GM18517 (cell line): Measurements from ENCODE around the gene CCDC85B.

Experiments used
- ATAC-seq: cut with Tn5 transposase; IDR thresholded peaks from one replicate; pipeline ENCODE4 v1.9.1; 2021; ENCODE audit warnings: mild to moderate bottlenecking, moderate library complexity; ENCODE audit not compliant: unreplicated experiment

The CCDC85B gene

DNA sequence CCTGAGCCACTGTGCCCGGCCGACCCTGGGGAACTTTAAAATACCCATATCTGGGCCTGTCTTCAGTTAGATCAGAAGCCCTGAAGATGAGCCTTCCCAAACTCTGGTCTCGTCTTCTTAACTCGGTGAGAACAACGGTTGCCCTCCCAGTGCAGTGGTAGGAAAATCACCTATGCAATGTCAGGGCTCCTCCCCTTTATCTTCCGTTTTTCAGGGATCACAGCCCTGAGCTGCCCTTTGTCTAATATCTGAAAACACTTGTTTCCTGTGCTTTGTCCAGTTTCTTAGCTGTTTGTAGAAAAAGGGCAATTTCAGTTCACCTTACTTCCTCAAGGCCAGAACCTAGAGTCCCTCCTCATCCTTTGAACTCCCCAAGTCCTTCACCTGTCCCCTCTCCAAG lies 38.2 kb downstream of the CCDC85B start:
- ATAC-seq, result no peak

DNA sequence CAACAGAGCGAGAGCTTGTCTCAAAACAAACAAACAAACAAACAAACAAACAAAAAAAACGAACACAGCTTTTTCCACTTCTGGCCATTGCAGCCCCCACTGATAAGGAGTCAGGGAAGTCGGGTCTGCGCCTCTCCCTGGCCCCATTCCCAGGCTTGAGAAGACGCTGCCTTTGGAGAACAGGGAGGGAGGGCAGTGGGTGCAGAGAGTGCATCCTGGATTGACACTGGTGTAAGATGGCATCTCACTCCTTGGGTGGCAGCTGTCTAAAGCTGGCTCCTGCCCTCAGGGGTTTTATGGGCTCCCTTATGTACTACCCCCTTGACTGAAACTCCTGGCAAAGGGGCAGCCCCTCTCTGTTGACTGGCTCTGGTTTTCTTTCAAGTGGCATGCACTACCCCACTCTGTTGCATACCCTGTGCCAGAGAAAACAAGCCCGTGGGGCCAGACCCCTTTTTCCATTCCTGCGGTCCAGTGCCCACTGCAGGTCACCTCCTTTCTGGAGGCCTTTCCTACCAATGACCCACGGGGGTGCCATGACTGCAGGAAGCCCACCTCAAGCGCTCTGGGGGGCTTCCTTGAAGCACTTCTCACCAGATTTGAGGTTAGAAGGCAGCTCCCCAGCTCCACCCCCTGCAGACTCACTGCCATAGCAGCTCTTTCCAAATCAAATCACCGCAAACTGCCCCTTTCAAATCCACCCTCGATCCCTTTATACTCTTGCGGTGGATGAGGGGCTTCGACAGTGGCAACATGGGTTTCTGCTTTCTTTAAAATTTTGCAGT lies 41.5 kb downstream of the CCDC85B start:
- ATAC-seq, result no peak

GRCh38 chr11:65932558-65932919 lies 42.1 kb downstream of the CCDC85B start:
- ATAC-seq, result no peak

DNA sequence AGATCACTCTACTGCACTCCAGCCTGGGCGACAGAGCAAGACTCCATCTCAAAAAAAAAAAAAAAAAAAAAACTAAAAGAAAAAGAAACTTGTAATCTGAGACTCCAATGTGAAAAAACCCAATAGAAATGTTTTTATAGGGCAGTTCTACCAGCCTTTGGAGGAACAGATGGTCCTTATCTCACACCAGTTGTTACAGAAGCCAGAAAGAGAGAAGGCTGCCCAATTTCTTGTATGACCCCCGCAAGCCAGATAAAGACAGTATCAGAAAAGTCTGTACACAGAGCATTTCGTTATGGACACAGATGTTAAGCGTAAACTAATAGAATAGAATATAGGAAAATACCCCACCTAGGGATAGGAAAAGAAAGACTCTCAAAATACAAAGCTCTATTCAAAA lies 43.5 kb downstream of the CCDC85B start:
- ATAC-seq, result no peak

- ATAC-seq, result no peak
Measured at GRCh38 chr11:65937766-65938165, 47.3 kb downstream of the CCDC85B start.
